ENCODE data around the gene SMYD3.

The SMYD3 gene

GRCh38 chr1:245968775-245969174, 538.3 kb downstream of the SMYD3 start:
- TF ChIP-seq TAF1 (IDR thresholded peaks at IDR 0.05; ENCODE audit: borderline replicate concordance, insufficient read depth, low read length) (no peak), SIN3A (IDR thresholded peaks at IDR 0.05; ENCODE audit: borderline replicate concordance, insufficient read depth, low read length) (no peak), FOXP2 (optimal IDR thresholded peaks at IDR 0.05; ENCODE audit: borderline replicate concordance, extremely low read depth, extremely low read length, insufficient read depth) (no peak), REST (IDR thresholded peaks at IDR 0.05; ENCODE audit: insufficient read depth in 1 of 2, low read depth in 2 of 2, low read length in 2 of 2) (no peak), POLR2AphosphoS5 (IDR thresholded peaks at IDR 0.05; ENCODE audit: low read depth, low read length) (no peak)

- no peak for TF ChIP-seq TAF1 (IDR thresholded peaks at IDR 0.05; ENCODE audit: borderline replicate concordance, insufficient read depth, low read length)
Measured at GRCh38 chr1:245965398-245965797, 541.7 kb downstream of the SMYD3 start.

- TF ChIP-seq SIN3A (IDR thresholded peaks at IDR 0.05; ENCODE audit: borderline replicate concordance, insufficient read depth, low read length) (no peak), REST (IDR thresholded peaks at IDR 0.05; ENCODE audit: insufficient read depth in 1 of 2, low read depth in 2 of 2, low read length in 2 of 2) (no peak), POLR2AphosphoS5 (IDR thresholded peaks at IDR 0.05; ENCODE audit: low read depth, low read length) (no peak), FOXP2 (optimal IDR thresholded peaks at IDR 0.05; ENCODE audit: borderline replicate concordance, extremely low read depth, extremely low read length, insufficient read depth) (no peak), TAF1 (IDR thresholded peaks at IDR 0.05; ENCODE audit: borderline replicate concordance, insufficient read depth, low read length) (no peak)
Measured at GRCh38 chr1:245963649-245964048, 543.4 kb downstream of the SMYD3 start.

- TF ChIP-seq SIN3A (IDR thresholded peaks at IDR 0.05; ENCODE audit: borderline replicate concordance, insufficient read depth, low read length) (no peak), POLR2AphosphoS5 (IDR thresholded peaks at IDR 0.05; ENCODE audit: low read depth, low read length) (no peak), FOXP2 (optimal IDR thresholded peaks at IDR 0.05; ENCODE audit: borderline replicate concordance, extremely low read depth, extremely low read length, insufficient read depth) (no peak), REST (IDR thresholded peaks at IDR 0.05; ENCODE audit: insufficient read depth in 1 of 2, low read depth in 2 of 2, low read length in 2 of 2) (no peak), TAF1 (IDR thresholded peaks at IDR 0.05; ENCODE audit: borderline replicate concordance, insufficient read depth, low read length) (no peak)
Measured at GRCh38 chr1:245962453-245962852, 544.6 kb downstream of the SMYD3 start.

GRCh38 chr1:245961137-245961540, 545.9 kb downstream of the SMYD3 start:
- TF ChIP-seq REST (IDR thresholded peaks at IDR 0.05; ENCODE audit: insufficient read depth in 1 of 2, low read depth in 2 of 2, low read length in 2 of 2) = no peak
- no peak for TF ChIP-seq POLR2AphosphoS5 (IDR thresholded peaks at IDR 0.05; ENCODE audit: low read depth, low read length)
- no peak for TF ChIP-seq SIN3A (IDR thresholded peaks at IDR 0.05; ENCODE audit: borderline replicate concordance, insufficient read depth, low read length)
- no peak for TF ChIP-seq FOXP2 (optimal IDR thresholded peaks at IDR 0.05; ENCODE audit: borderline replicate concordance, extremely low read depth, extremely low read length, insufficient read depth)
- no peak for TF ChIP-seq TAF1 (IDR thresholded peaks at IDR 0.05; ENCODE audit: borderline replicate concordance, insufficient read depth, low read length)
